ENCODE results near the gene CCDC88B. TPM values are rescaled to one million over a fixed set of nuclear protein-coding genes. Genes with fewer than 3 reads are reported as not detected.

The CCDC88B gene
- total RNA-seq, 4 donors from 2014 or later = 7.6 to 9.4 (median 8.5) TPM

- peaks cover 82% of the 10 kb centered on the region for H3K27me3 ChIP-seq
- H3K4me1 ChIP-seq = peaks cover 0 to 22% (median 17%) of the 10 kb centered on the region in 3 donors
- TF ChIP-seq CTCF (IDR thresholded peaks at IDR 0.05) = no peak
- no peak overlapping the region for H3K27ac ChIP-seq
- H3K4me3 ChIP-seq = peak overlapping the region in 1 of 2 donors; percentile 49
- ATAC-seq = no peak
- H3K9me3 ChIP-seq = no peaks in the 10 kb centered on the region
- peaks cover 0 to 23% of the 10 kb centered on the region in 2 donors for H3K36me3 ChIP-seq
- 4% methylated on average over 5 to 16 of the region's 42 CpGs for WGBS, 2 donors (ENCODE audit: low coverage in 1 of 2)
Observed at GRCh38 chr11:64292460-64293254, 47.3 kb upstream of the CCDC88B start.

- no peaks in the 10 kb centered on the region for H3K9me3 ChIP-seq
- no peak overlapping the region for H3K27ac ChIP-seq
- ATAC-seq = no peak
- peaks cover 0 to 2% of the 10 kb centered on the region in 2 donors for H3K36me3 ChIP-seq
- peaks cover 100% of the 10 kb centered on the region for H3K27me3 ChIP-seq
- TF ChIP-seq EP300 (IDR thresholded peaks at IDR 0.05) (no peak), CTCF (IDR thresholded peaks at IDR 0.05) (no peak), POLR2AphosphoS5 (IDR thresholded peaks at IDR 0.05) (no peak), POLR2A (IDR thresholded peaks at IDR 0.05) (no peak)
- no peak overlapping the region for H3K4me3 ChIP-seq
- H3K4me1 ChIP-seq = peaks cover 0 to 30% (median 21%) of the 10 kb centered on the region in 3 donors
- WGBS, 2 donors (ENCODE audit: low coverage in 1 of 2) = 14 to 35% methylated on average over 3 of the region's 3 CpGs
Observed at GRCh38 chr11:64294774-64295173, 45.2 kb upstream of the CCDC88B start.

GRCh38 chr11:64295760-64296159 lies 44.2 kb upstream of the CCDC88B start:
- H3K36me3 ChIP-seq = no peaks in the 10 kb centered on the region
- no peak overlapping the region for H3K4me3 ChIP-seq
- WGBS, 2 donors (ENCODE audit: low coverage in 1 of 2) = 79 to 94% methylated on average over 2 to 4 of the region's 4 CpGs
- H3K9me3 ChIP-seq = no peaks in the 10 kb centered on the region
- peaks cover 0 to 40% (median 28%) of the 10 kb centered on the region in 3 donors for H3K4me1 ChIP-seq
- H3K27me3 ChIP-seq = peaks cover 100% of the 10 kb centered on the region
- ATAC-seq = no peak
- H3K27ac ChIP-seq = no peak overlapping the region
- no peak for TF ChIP-seq EP300 (IDR thresholded peaks at IDR 0.05)
- no peak for TF ChIP-seq POLR2AphosphoS5 (IDR thresholded peaks at IDR 0.05)
- TF ChIP-seq POLR2A (IDR thresholded peaks at IDR 0.05) = no peak
- TF ChIP-seq CTCF (IDR thresholded peaks at IDR 0.05) = no peak

- H3K4me3 ChIP-seq = no peak overlapping the region
- H3K4me1 ChIP-seq = peaks cover 0 to 41% (median 25%) of the 10 kb centered on the region in 3 donors
- no peaks in the 10 kb centered on the region for H3K9me3 ChIP-seq
- TF ChIP-seq CTCF (IDR thresholded peaks at IDR 0.05) (no peak), POLR2AphosphoS5 (IDR thresholded peaks at IDR 0.05) (no peak)
- no peak overlapping the region for H3K27ac ChIP-seq
- H3K27me3 ChIP-seq = peaks cover 98% of the 10 kb centered on the region
- ATAC-seq = no peak
- 0% methylated on average over 1 of the region's 1 CpG; no CpG with 5 or more reads in 1 of the 2 donors for WGBS, 2 donors (ENCODE audit: low coverage in 1 of 2)
- no peaks in the 10 kb centered on the region for H3K36me3 ChIP-seq
Observed at GRCh38 chr11:64296236-64296635, 43.8 kb upstream of the CCDC88B start.

Data from gastroesophageal sphincter (tissue), 4 donors.